ENCODE results near the gene GJC3. TPM values are rescaled to one million over a fixed set of nuclear protein-coding genes. Genes with fewer than 3 reads are reported as not detected.
"Not testable (repeated sequence)": the region's sequence is repeated elsewhere in the genome, so short reads cannot be mapped to it uniquely, and the experiment has no call there.

GJC3 gene
- total RNA-seq, 1 donor from 2014 or later, result not detected

DNA sequence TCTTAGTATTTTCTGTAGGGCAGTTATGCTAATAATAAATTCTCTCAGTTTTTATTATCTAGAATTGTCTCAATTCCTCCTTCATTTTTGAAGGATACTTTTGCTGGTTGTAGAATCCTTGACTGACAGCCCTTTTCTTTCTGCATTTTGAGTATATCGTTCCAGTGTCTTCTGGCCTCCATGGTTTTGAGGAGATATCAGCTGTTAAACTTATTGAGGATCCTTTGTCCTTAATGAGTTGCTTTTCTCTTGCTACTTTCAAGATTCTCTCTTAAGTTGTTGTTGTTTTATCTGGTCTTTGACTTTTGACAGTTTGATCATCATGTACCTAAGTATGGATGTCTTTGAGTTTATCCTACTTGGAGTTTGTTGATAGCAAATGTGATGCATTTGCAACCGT, 8.9 kb upstream of the GJC3 start:
- intact Hi-C loops (cut with DNase I), result no loop called here
- no peak for DNase-seq (ENCODE audit: low spot score)

DNA sequence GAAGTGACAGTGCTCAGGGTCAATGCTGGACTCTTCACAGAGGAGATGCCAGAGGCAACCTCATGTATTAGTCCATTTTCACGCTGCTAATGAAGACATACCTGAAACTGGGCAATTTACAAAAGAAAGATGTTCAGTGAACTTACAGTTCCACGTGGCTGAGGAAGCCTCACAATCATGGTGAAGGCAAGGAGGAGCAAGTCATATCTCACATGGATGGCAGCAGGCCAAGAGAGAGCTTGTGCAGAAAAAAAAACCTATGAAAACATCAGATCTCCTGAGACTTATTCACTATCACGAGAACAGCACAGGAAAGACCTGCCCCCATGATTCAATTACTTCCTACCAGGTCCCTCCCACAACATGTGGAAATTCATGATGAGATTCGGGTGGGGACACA, 5.6 kb upstream of the GJC3 start:
- DNase-seq (ENCODE audit: low spot score); intact Hi-C loops (cut with DNase I): not testable (repeated sequence)

DNA sequence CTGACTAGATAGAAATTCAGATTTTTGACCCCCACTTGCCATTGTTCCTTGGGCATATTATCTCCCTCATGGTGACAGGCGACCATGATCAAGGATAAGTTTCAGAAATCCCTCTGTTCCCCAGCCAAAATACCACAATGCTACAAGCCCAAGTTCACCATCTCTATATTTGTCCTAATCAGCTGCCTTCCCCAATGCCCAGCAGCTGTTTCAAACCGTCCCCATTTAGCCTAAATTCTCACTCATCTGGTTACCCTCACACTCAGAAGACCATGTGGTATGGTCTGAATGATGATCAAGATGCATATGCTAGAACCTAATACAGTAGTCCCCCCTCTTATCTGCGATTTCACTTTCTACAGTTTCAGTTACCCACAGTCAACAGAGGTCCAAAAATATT, 956 bp upstream of the GJC3 start:
- no peak for DNase-seq (ENCODE audit: low spot score)
- intact Hi-C loops (cut with DNase I), result no loop called here

DNA sequence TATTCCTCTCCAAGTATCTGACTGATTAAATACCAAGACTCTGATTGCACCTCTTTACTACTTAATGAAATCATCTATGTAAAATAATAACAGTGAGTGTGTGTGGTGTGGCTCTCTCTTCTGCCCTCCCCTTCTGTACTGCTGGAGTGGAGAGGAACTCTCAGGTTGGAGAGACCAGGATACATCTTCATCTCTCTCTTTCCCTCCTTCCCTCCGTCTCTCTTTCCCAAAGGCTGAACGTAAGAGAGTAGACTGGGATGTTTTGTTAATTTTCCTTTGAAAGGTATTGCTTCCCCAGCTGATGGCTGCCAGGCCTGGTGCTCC, 272 bp upstream of the GJC3 start:
- no peak for DNase-seq (ENCODE audit: low spot score)
- intact Hi-C loops (cut with DNase I), result no loop called here

DNA sequence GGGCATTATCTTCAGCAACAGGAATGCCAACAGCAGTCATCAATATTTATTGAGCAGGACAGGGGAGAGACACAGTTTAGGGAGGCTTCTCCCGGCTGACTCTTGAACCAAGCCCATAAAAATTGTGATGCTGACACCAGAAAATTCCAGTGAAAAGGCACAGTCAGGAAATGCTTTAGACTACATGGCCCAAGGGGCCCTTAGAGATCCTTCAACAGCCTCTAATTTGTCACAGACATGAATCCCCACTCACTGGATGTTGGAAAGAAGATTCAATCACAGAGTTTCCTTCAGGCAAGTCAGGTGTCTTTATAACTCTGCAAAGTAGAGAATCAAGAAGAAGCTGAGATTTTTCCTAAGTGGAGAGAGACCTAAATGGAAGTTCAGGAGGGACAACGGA, 1.2 kb downstream of the GJC3 start:
- intact Hi-C loops (cut with DNase I), result no loop called here
- DNase-seq (ENCODE audit: low spot score), result no peak

DNA sequence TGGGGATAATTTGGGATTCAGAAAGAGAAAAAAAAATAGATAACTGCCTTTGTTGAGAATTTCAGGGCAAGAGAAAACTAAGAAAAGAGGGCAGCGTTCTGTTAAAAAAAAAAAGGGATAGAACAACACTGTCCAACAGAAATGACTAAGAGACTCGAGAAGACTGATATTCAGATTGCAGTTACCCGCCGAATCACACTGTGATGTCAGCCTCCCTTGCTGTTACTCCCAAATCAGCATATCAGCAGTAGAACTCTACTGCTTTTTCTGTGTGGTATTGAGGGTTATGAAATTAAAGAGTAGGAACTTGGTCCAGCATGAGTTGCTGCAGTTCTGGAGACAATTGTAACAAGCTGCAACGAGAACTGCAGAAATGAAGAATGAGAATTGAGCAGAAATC, 1.9 kb downstream of the GJC3 start:
- no peak for DNase-seq (ENCODE audit: low spot score)
- intact Hi-C loops (cut with DNase I), result no loop called here

DNA sequence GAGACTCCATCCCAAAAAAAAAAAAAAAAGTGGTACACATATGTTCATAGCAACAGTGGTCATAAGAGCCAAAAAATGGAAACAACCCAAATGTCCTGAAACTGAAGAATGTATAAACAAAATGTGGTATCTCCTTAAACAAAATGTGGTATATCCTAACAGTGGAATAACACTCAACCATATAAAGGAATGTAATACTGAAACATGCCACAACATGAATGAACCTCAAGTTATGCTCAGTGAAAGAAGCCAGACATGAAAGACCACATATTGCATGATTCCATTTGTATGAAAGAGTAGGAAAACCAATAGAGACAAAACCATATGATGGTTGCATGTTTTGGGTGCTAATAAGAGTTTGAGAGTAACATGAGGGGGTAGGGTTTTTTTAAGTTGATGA, 3.1 kb downstream of the GJC3 start:
- no peak for DNase-seq (ENCODE audit: low spot score)
- intact Hi-C loops (cut with DNase I), result no loop called here

DNA sequence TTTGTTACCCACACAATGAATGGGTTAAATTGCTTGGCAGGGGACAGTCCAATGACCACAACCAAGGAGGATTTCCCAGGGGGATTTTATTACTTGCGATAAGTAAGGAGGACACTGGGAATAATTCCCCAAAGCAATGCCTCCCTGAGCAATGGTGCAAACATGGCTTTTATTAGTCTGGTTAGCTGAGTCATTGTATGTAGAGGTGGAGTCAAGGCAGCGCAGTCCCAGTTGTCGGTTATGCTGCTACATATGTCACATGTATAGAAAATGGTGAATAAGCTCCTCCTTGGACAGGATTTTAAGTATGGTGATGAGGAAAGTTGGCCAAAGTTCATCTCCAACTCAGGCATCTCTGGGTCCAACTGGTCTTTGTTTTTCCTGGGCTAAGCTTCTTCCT, 6.2 kb downstream of the GJC3 start:
- intact Hi-C loops (cut with DNase I), result no loop called here
- DNase-seq (ENCODE audit: low spot score), result no peak

DNA sequence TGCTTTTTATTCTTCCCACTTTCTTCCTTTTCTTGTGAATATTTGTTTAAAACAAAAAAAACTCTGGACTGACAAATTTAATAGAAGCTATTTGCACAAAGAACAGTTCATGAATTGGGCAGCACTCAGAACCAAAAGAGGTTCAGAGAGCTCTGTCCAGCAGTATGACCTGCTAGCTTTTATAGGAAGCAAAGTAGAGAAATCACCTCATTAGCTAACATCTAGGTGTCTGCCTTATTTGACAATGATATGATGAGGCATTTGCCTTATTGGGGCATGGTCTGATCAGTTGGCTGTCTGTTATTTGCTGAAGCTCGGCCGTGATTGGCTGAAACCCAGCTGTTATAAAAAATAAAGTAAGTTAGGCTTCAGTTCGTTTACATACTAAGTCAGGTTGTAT, 9.3 kb downstream of the GJC3 start:
- DNase-seq (ENCODE audit: low spot score), result no peak
- intact Hi-C loops (cut with DNase I), result no loop called here

DNA sequence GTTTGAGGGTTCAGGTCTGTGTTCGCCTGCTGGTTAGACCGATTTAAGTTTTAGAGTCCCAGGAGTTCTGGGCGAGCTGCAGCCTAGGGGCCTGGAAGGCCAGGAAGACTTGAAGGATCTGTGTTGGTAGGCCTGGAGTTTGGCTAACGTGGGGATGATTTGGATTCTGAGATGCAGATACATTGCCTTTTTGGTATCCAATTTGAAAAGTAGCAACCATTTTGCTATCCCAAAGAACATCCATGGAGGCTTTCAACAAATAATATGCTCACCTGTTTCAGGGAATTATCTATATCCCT, 9.7 kb downstream of the GJC3 start:
- DNase-seq (ENCODE audit: low spot score), result no peak
- intact Hi-C loops (cut with DNase I), result loop anchor here (10.0 kb wide), 1 partner anchor 165 kb away; the partner anchor contains the start of genes COPS6 and ZNF3

DNA sequence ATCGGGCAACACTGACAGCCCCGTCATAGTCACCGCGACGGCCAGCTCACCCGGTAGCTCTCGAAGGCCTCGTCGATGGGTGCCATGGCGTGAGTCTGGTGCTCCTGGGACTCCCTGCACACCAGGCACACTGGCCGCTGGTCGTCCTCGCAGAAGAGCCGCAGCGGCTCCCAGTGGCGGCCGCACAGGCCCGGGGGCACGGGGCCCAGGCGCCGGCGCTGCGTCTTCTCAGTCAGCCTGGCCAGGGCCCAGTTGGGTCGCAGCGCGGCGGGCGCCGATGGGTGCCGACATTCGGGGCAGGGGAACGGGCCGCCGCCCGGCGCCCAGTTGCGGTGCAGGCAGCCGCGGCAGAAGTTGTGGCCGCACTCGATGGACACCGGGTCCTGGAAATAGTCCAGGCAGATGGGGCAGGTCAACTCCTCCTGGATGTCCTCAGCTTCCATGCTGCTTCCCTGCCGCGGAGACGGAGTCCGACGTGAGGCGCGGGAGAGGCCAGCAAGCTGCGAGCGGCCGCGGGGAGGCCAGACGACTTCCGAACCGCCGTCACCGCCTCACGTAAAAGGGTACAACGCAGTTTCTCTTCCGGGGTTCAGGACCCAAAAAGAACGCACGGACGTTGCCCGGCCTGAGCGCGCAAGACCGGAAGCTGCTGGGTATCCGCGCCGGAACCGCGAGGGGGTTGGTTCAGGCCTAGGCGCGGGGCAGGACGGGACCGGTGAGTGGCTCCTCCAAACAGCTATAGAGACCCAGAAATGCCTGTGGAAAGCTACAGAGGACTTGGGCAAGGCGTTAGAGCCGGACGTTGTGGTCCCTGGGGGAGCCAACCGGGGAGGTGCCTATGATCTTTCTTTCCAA, 10.2 kb downstream of the GJC3 start, which contains the start of gene TRIM4:
Gene TRIM4 (minus strand): TSS at position 572 of the 855 bp plus-strand sequence. CDS start 129 bp downstream, at position 443.
- peak; percentile 94 for DNase-seq (ENCODE audit: low spot score)
- intact Hi-C loops (cut with DNase I), result loop anchor here (10.0 kb wide), 1 partner anchor 166 kb away; the partner anchor contains the start of genes COPS6 and ZNF3

DNA sequence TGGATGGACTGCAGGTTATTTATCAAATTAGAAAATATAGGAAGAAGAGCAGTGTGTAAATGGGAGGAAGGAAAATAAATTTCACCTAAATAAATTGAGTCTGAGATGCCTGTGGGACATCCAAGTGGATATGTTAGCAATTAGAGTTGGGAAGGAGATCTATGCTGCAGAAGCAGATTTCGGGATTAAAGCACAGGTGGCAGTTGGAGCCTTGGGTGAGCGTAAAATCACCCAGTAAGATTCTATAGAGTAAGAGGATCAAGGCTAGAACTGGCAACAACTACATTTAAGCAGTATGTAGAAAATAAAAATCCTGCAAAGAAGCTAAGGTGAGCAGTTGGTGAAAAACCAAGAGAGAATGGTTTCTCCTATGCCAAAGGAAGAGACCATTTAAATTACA, 18.4 kb downstream of the GJC3 start:
- intact Hi-C loops (cut with DNase I), result loop anchor here (10.0 kb wide), 1 partner anchor 174 kb away; the partner anchor contains the start of genes COPS6 and ZNF3

DNA sequence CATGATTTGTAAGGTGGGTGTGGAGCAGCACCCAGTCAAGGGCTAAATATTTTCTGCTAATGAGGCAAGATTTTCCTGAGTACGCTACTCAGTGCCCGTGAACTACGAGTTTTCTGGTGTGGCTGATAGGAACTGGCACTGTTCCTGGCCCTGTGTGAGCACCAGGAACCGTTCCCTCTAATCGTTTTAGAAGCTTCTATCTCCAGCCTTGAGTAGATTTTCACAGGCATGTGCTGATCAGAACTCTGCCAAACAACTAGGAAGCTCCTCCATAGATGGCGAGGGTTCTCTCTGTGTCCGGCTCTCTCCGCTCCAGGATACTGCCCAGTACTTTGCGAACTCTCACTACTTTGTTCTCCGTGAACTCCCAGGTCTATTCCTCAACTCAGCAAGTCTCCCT, 27.8 kb downstream of the GJC3 start:
- DNase-seq (ENCODE audit: low spot score), result no peak

More for the DNA sequence above, 18.4 kb downstream of the GJC3 start:
- DNase-seq (ENCODE audit: low spot score), result no peak

DNA sequence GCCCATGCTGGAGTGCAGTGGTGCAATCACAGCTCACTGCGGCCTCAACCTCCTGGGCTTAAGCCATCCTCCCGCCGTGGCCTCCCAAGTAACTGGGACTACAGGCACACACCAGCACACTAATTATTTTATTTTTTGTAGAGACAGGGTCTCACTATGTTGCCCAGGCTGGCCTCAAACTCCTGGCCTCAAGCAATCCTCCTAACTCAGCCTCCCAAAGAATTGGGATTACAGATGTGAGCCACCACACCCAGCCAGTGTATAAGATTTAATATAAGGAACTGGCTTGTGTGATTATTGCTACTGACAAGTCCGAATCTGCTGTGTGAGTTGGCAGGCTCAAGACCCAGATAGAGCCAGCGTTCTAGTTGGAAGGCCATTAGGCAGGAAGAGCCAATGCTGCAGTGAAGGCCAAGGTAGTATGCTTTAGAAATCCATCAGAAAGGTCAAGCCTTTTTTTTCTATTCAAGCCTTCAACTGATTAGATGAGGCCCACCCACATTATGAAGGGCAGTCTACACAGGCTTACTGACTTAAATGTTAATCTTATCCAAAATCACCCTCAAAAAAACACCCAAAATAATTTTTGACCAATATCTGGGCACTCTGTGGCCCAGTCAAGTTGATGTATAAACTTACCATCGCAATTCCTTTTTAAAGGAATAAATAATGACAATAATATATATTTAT, 29.4 kb downstream of the GJC3 start:
- DNase-seq (ENCODE audit: low spot score), result no peak
- intact Hi-C loops (cut with DNase I), result no loop called here

More for the DNA sequence above, 27.8 kb downstream of the GJC3 start:
- intact Hi-C loops (cut with DNase I), result no loop called here

DNA sequence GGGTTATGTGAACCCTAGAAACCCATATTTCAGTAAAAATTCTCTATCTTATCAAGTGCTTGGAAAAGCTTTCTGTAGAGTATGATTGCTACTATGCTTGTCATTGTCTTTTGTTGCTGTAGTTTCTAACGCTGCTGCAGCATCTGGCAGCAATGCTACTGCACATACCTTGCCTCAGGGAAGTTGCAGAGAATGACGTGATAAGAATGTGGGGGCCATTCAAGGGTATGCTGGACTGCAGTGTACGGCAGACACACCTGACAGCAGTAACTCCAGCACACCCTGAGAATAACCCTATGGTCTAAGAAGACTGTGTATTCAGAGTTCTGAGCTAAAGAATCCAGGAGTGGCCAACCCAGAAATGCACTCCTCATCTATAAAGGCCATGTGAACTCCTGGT, 30.6 kb downstream of the GJC3 start:
- DNase-seq (ENCODE audit: low spot score), result no peak
- intact Hi-C loops (cut with DNase I), result no loop called here

DNA sequence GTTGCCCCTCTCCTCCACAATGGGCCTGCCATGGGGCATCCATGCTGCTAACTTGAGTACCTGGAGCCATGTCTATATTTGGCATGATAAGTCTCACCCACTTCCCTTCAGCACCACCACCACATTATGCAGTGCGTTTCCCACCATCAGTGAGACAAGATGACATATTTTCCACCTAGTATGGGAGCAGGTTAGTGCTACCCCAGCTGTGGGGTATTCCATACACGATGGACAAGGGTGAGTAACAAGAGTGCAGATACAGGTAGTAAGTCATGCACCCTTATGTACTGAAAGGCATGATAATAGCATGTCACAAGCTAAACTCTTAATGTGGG, 31.4 kb downstream of the GJC3 start:
- intact Hi-C loops (cut with DNase I), result no loop called here
- DNase-seq (ENCODE audit: low spot score), result no peak

DNA sequence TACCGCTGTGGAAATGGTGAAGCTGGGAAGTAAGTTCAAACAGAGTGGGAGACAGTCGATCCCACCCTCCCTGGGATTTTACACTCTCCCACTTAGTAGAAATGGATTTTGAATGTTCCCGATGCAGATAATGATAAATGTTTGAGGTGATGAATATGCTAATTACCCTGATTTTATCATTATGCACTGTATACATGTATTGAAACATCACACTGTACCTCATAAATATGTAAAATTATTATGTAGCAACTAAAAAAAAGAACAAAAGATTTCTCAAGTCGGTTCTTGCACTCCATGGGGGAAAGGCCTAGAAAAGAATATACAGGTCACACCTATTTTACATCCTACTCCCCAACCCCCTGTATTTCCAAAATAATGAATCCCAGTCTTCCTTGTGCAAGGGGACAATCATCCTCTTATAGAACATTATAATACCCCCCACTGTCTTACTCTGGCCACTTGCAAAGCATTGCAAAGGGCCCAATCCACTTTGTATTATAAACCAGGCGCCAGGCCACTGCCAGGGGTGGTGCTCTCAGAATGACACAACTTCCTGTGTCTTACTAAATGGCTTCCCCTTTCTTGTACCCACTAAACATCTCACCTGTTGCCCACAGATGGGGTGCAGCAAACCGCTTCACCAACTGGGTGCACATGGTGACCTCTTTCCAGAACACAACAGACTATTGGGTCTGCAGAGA, 31.9 kb downstream of the GJC3 start:
- no peak for DNase-seq (ENCODE audit: low spot score)
- intact Hi-C loops (cut with DNase I), result no loop called here

DNA sequence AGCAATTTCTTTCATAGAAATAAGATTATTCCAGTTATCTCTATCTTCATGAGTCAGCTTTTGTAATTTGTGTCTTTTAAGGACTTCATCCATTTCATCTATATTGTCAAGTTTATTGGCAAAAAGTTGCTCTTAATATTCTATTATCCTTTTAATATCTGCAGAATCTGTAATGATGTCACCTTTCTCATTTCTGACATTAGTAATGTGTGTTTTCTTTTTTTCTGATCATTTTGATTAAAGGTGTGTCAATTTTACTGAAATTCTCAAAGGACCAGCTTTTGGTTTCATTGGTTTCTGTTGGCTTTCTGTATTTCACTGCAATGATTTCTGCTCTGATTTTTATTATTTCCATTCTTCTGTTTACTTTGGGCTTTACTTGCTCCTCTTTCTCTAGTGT, 34.7 kb downstream of the GJC3 start:
- no peak for DNase-seq (ENCODE audit: low spot score)
- intact Hi-C loops (cut with DNase I), result no loop called here

DNA sequence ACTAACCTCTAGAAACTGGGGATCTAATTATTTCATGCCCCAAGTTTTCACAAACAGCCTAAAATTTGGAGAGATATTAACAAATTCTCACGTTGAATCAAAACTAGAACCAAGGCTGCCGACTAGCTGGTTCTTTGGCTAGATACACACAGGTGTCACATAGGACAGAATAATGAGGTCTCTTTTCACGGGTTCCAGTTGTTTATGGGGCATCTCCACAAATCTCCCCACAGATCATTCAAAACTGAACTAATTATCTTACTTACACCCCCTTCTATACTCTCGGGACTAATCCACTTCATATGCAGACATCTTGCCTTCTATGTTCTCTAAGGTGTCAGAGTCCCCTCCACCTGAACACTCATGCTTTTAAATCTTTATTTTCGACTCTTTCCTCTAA, 36.1 kb downstream of the GJC3 start:
- intact Hi-C loops (cut with DNase I), result no loop called here
- no peak for DNase-seq (ENCODE audit: low spot score)

DNA sequence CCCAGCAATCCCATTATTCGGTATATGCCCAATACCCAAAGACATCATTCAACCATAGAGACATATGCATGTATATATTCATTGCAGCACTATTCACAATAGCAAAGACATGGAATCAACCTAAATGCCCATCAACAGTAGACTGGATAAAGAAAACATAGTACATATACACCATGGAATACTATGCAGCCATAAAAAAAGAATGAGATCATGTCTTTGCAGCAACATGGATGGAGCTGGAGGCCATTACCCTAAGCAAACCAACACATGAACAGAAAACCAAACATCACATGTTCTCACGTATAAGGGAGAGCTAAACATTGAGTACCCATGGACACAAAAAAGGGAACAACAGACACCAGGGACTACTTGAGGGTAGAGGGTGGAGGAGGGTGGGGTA, 39.1 kb downstream of the GJC3 start:
- intact Hi-C loops (cut with DNase I); DNase-seq (ENCODE audit: low spot score): not testable (repeated sequence)

DNA sequence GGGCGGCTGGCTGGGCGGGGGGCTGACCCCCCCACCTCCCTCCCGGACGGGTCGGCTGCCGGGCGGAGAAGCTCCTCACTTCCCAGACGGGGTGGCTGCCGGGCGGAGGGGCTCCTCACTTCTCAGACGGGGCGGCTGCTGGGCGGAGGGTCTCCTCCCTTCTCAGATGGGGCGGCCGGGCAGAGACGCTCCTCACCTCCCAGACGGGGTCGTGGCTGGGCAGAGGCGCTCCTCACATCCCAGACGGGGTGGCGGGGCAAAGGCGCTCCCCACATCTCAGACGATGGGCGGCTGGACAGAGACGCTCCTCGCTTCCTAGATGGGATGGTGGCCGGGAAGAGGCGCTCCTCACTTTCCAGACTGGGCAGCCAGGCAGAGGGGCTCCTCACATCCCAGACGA, 41.1 kb downstream of the GJC3 start:
- intact Hi-C loops (cut with DNase I); DNase-seq (ENCODE audit: low spot score): not testable (repeated sequence)

All from cardiac septum (tissue), 1 donor.